Bronchial smooth muscle cell (primary cell): ENCODE results near the gene RFC2. TPM values are rescaled to one million over a fixed set of nuclear protein-coding genes. Genes with fewer than 3 reads are reported as not detected.

Experiments
- total RNA-seq: library from RNA; depleted of rRNA; stranded (reverse); fragments of >200 nt; gene quantifications from 2 replicates; pipeline ENCODE4 v1.2.1, GENCODE V29; 2014

Gene RFC2
- 9.5 and 11.2 TPM in 2 replicates for total RNA-seq

DNA sequence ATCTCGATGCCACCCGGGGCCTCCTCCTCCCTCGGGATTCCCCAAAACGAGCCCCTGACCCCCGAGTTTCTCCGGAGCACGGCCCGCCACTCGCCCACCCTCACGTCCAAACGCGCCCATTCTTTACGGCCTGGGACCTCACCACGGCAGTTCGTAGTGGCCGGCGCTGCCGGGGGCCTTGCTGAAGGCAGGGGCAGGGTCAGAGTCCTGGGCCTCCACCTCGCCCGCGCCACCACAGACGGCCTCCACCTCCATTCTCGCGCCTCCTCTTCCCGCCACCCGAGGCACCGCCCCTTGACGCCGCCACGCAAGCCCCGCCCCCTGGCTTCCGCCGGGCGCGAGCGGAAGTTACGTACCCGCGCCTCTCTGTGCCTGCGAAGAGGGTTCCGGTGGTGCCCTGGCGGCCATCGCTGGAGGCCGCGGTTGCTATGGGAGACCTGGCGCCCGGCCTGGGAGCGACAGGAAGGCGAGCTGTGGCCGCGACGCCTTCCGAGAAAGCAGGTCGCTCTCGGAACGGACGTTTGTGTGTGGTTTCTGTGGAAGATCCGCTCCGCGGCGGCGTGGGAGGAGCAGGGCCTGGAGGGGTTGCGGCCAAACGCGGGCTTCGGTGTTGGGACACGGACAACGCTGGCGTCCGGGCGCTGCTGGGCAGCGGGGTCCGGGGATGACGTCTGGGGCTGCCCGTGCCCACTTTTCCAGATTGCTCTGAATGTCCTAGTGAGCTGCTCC, at the start of gene RFC2:
Gene RFC2 (minus strand): TSS at position 271 of the 729 bp plus-strand sequence. CDS start 16 bp downstream, at position 255.

GRCh38 chr7:74289018-74289658, 34.9 kb upstream of the RFC2 start, which contains the start of gene CLIP2:
Gene CLIP2 (plus strand): TSS chr7:74289407. CDS start chr7:74317547, 28,140 bp downstream.

Other genes starting within 250 kb of the RFC2 start
- gene ELN, start 226.2 kb downstream of the RFC2 start, total RNA-seq: 6.5 and 19.7 TPM in 2 replicates
- gene LIMK1, start 170.6 kb downstream of the RFC2 start, total RNA-seq: 37.7 and 38.8 TPM in 2 replicates
- 331 and 583 TPM in 2 replicates for gene EIF4H, start 80.0 kb downstream of the RFC2 start, total RNA-seq
- gene LAT2, start 44.4 kb downstream of the RFC2 start, total RNA-seq: 0.17 and 0.32 TPM in 2 replicates
- gene CLIP2, start 35.0 kb upstream of the RFC2 start, total RNA-seq: 59.4 and 62.3 TPM in 2 replicates
- 5.2 and 6.6 TPM in 2 replicates for gene GTF2IRD1, start 199.5 kb upstream of the RFC2 start, total RNA-seq